Measurements from ENCODE around the gene MARVELD2. TPM values are rescaled to one million over a fixed set of nuclear protein-coding genes. Genes with fewer than 3 reads are reported as not detected.
A peak's percentile ranks its signal among the peaks of the same experiment; 100 is the strongest.

The MARVELD2 gene
- total RNA-seq, 1 donor, result 9.4 TPM

- no peaks in the 10 kb centered on the region for H3K9me3 ChIP-seq (ENCODE audit: low read depth, low read length)
- no peak overlapping the region for H3K27ac ChIP-seq (ENCODE audit: low read depth, low read length)
- peak; percentile 91 for DNase-seq (ENCODE audit: insufficient read length, low spot score, missing footprints)
- no peaks in the 10 kb centered on the region for H3K36me3 ChIP-seq (ENCODE audit: insufficient read depth, low read length)
- H3K27me3 ChIP-seq (ENCODE audit: insufficient read depth, low read length), result peaks cover 74% of the 10 kb centered on the region
- peak overlapping the region; percentile 86 for H2AFZ ChIP-seq (ENCODE audit: low read length)
- H3K4me1 ChIP-seq (ENCODE audit: insufficient read depth, low read length), result peaks cover 14% of the 10 kb centered on the region
- peak overlapping the region; percentile 91 for H3K4me2 ChIP-seq (ENCODE audit: insufficient read depth, low read length)
- no peaks in the 10 kb centered on the region for H3K79me2 ChIP-seq (ENCODE audit: insufficient read depth, low read length)
- H3K4me3 ChIP-seq (ENCODE audit: insufficient read depth, low read length), result peak overlapping the region; percentile 71
- no peaks in the 10 kb centered on the region for H4K20me1 ChIP-seq (ENCODE audit: insufficient read depth, low read length)
- TF ChIP-seq, protein P1, sequence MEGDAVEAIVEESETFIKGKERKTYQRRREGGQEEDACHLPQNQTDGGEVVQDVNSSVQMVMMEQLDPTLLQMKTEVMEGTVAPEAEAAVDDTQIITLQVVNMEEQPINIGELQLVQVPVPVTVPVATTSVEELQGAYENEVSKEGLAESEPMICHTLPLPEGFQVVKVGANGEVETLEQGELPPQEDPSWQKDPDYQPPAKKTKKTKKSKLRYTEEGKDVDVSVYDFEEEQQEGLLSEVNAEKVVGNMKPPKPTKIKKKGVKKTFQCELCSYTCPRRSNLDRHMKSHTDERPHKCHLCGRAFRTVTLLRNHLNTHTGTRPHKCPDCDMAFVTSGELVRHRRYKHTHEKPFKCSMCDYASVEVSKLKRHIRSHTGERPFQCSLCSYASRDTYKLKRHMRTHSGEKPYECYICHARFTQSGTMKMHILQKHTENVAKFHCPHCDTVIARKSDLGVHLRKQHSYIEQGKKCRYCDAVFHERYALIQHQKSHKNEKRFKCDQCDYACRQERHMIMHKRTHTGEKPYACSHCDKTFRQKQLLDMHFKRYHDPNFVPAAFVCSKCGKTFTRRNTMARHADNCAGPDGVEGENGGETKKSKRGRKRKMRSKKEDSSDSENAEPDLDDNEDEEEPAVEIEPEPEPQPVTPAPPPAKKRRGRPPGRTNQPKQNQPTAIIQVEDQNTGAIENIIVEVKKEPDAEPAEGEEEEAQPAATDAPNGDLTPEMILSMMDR (IDR thresholded peaks at IDR 0.05; ENCODE audit: extremely low read depth, low read depth, low read length), result no peak
These were observed 78.0 kb downstream of the MARVELD2 start for GRCh38 chr5:69492923-69493395.

DNA sequence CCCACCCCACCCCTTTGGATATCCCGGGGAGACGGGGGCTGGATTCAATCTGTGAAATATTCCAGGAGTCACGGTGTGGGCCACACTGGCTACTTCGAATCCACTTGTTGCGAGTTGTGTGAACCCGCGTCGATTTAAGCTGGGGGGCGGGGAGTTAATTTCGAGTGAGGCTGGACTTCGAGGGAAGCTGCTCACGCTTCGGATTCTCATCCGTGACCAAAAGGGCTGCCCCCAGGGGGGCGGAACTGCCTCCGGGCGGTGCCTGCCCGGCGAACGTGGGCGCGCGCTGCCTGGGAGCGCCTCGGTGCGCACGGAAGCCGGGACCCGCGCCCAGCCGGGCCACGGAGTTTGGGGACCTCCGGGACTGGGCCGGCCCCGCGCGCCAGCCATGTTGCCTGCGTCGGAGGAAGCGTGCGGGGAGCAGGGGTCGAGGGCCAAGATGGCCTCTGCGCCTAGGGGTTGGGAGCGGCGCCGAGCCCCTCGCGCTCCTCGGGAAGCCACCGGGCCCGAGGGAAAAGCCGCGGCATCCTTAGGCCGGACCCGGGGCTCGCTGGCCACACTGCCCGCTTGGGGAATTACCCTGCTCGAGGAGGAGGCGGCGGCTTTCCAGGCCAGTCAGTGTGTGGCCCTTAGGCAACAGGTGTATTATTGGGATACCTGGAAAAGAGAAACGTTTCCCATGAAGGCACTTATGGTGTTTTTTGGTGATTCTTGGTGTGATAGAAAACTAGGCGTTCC is 78.6 kb downstream of the MARVELD2 start:
- H4K20me1 ChIP-seq (ENCODE audit: insufficient read depth, low read length), result no peaks in the 10 kb centered on the region
- no peaks in the 10 kb centered on the region for H3K36me3 ChIP-seq (ENCODE audit: insufficient read depth, low read length)
- H3K27me3 ChIP-seq (ENCODE audit: insufficient read depth, low read length), result peaks cover 72% of the 10 kb centered on the region
- H3K4me2 ChIP-seq (ENCODE audit: insufficient read depth, low read length), result peak overlapping the region; percentile 91
- no peaks in the 10 kb centered on the region for H3K79me2 ChIP-seq (ENCODE audit: insufficient read depth, low read length)
- H3K4me1 ChIP-seq (ENCODE audit: insufficient read depth, low read length), result peaks cover 14% of the 10 kb centered on the region
- peak overlapping the region; percentile 86 for H2AFZ ChIP-seq (ENCODE audit: low read length)
- H3K27ac ChIP-seq (ENCODE audit: low read depth, low read length), result no peak overlapping the region
- TF ChIP-seq, protein P1 (IDR thresholded peaks at IDR 0.05; ENCODE audit: extremely low read depth, low read depth, low read length), result no peak
- H3K4me3 ChIP-seq (ENCODE audit: insufficient read depth, low read length), result peak overlapping the region; percentile 71
- no peaks in the 10 kb centered on the region for H3K9me3 ChIP-seq (ENCODE audit: low read depth, low read length)
- DNase-seq (ENCODE audit: insufficient read length, low spot score, missing footprints), result no peak

Small RNA genes lying within 50 kb of the gene (small RNA-seq; reads per million reads assigned to genes)
- gene RN7SL616P (not detected), gene RPS27P14 (not detected)

Other genes with a start within 250 kb of the MARVELD2 start
- 19.2 and 22.4 TPM in 2 replicates for gene CCNB1, start 248.0 kb upstream of the MARVELD2 start, total RNA-seq
- gene CENPH, start 225.5 kb upstream of the MARVELD2 start, total RNA-seq, result 4.7 and 5.0 TPM in 2 replicates
- gene CDK7, start 180.2 kb upstream of the MARVELD2 start, total RNA-seq, result 41.5 and 44.5 TPM in 2 replicates
- 6.5 and 8.7 TPM in 2 replicates for gene CCDC125, start 82.3 kb upstream of the MARVELD2 start, total RNA-seq
- gene AK6, start 45.6 kb upstream of the MARVELD2 start, total RNA-seq, result 13.6 and 19.9 TPM in 2 replicates
- 84.7 and 85.2 TPM in 2 replicates for gene TAF9, start 45.6 kb upstream of the MARVELD2 start, total RNA-seq
- 26.8 and 30.6 TPM in 2 replicates for gene RAD17, start 45.3 kb upstream of the MARVELD2 start, total RNA-seq
- gene OCLN, start 77.7 kb downstream of the MARVELD2 start, total RNA-seq, result 4.0 and 6.2 TPM in 2 replicates
- gene GTF2H2C, start 145.1 kb downstream of the MARVELD2 start, total RNA-seq, result 38.7 and 42.7 TPM in 2 replicates

All from osteoblast (primary cell).